ENCODE results near the gene FTMT.

FTMT gene

DNA sequence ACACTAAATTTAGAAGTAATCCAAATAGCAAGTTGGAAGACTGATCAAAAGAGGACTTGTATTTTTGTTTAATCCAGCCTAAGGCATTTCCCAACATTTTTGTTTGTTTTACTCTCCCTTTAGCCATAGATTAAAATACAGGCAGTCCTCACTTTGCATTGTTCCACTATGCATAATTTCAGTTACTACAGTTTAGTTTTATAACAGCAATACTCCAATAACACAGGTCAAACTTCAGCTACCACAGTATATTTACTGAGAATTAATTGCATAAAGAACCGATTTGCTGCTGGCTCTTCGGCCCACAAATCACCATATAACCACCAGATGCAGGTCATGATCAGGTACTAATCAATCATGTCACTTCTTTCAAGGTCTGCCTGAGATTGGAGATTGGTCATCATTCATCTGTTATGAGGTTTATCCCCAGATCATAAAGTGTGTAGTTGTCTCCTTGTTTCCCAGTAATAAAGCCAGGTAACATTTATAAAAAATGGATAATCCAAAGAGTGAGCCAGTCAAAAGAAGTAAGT, 12.1 kb downstream of the FTMT start:
- Histone ChIP-seq H3K9me2 (replicated peaks; ENCODE audit: control insufficient read depth, low read length) (no peaks in the 10 kb centered on the region), H3K27ac (ENCODE audit: low read depth, low read length) (no peak overlapping the region), H3F3A (ENCODE audit: control insufficient read depth, insufficient read depth) (no peaks in the 10 kb centered on the region), H4K20me1 (ENCODE audit: control insufficient read depth, insufficient read depth, low read depth, low read length) (no peaks in the 10 kb centered on the region), H3K36me3 (ENCODE audit: control insufficient read depth, low read length) (no peaks in the 10 kb centered on the region), H3K4me2 (ENCODE audit: low read length) (no peak overlapping the region), H3K4me1 (ENCODE audit: control insufficient read depth, low read length) (no peaks in the 10 kb centered on the region), H3K79me2 (ENCODE audit: control insufficient read depth, low read length) (no peaks in the 10 kb centered on the region), H3K27me3 (ENCODE audit: control insufficient read depth, low read length) (no peaks in the 10 kb centered on the region), H3K9me3 (ENCODE audit: control insufficient read depth, insufficient read depth, low read length) (no peaks in the 10 kb centered on the region), H3K4me3 (ENCODE audit: low read length) (no peak overlapping the region)
- TF ChIP-seq, protein P1, sequence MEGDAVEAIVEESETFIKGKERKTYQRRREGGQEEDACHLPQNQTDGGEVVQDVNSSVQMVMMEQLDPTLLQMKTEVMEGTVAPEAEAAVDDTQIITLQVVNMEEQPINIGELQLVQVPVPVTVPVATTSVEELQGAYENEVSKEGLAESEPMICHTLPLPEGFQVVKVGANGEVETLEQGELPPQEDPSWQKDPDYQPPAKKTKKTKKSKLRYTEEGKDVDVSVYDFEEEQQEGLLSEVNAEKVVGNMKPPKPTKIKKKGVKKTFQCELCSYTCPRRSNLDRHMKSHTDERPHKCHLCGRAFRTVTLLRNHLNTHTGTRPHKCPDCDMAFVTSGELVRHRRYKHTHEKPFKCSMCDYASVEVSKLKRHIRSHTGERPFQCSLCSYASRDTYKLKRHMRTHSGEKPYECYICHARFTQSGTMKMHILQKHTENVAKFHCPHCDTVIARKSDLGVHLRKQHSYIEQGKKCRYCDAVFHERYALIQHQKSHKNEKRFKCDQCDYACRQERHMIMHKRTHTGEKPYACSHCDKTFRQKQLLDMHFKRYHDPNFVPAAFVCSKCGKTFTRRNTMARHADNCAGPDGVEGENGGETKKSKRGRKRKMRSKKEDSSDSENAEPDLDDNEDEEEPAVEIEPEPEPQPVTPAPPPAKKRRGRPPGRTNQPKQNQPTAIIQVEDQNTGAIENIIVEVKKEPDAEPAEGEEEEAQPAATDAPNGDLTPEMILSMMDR (IDR thresholded peaks at IDR 0.05; ENCODE audit: low read depth, low read length, poor library complexity, severe bottlenecking), result no peak
- TF ChIP-seq EZH2phosphoT487 (IDR thresholded peaks at IDR 0.05; ENCODE audit: borderline replicate concordance, low read length), result no peak

DNA sequence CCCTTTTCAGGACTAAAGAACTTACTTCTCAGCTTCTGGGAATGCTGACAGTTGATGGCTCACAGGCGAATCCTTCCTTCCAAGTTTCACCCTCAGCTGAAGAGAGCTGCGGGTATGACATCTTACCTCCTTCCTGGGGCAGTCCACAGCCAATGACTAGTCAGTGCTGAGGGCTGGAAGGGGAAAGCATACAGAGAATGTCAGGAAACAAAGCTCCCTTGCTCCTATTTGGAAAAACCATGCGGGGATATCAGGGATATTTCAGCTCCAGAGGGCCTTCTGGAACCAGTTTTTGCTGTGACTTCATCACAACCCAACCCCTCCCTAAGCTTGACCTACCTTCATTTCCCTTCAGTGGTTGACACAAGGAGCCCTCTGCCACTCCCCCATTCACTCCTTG, 15.7 kb downstream of the FTMT start:
- Histone ChIP-seq H3K4me3 (ENCODE audit: low read length) (no peak overlapping the region), H3K27ac (ENCODE audit: low read depth, low read length) (no peak overlapping the region), H3K9me2 (replicated peaks; ENCODE audit: control insufficient read depth, low read length) (no peaks in the 10 kb centered on the region), H3K4me1 (ENCODE audit: control insufficient read depth, low read length) (no peaks in the 10 kb centered on the region), H3F3A (ENCODE audit: control insufficient read depth, insufficient read depth) (no peaks in the 10 kb centered on the region), H3K79me2 (ENCODE audit: control insufficient read depth, low read length) (no peaks in the 10 kb centered on the region), H3K9me3 (ENCODE audit: control insufficient read depth, insufficient read depth, low read length) (no peaks in the 10 kb centered on the region), H3K27me3 (ENCODE audit: control insufficient read depth, low read length) (no peaks in the 10 kb centered on the region), H4K20me1 (ENCODE audit: control insufficient read depth, insufficient read depth, low read depth, low read length) (no peaks in the 10 kb centered on the region), H3K4me2 (ENCODE audit: low read length) (no peak overlapping the region), H3K36me3 (ENCODE audit: control insufficient read depth, low read length) (no peaks in the 10 kb centered on the region)
- TF ChIP-seq, protein P1 (IDR thresholded peaks at IDR 0.05; ENCODE audit: low read depth, low read length, poor library complexity, severe bottlenecking), result no peak

DNA sequence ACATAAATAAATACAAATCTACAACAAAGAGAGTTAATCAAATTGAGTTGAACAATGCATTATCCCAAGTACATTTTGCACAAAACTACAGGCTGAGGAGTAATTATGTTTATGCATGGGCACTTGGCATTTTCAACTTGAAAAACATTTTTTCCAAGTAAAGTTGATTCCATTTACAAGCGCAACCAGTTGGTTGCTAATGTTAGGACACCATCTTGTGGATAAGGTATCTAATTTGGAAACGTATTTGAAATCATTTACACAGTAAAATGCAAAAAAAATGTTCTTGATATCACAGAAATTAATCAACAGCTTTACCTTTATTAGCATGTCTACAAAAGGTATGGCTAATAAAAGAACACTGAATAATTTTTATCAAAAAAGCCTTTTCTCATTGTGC, 18.8 kb downstream of the FTMT start:
- Histone ChIP-seq H3K36me3 (ENCODE audit: control insufficient read depth, low read length) (no peaks in the 10 kb centered on the region), H3K27ac (ENCODE audit: low read depth, low read length) (no peak overlapping the region), H3K27me3 (ENCODE audit: control insufficient read depth, low read length) (no peaks in the 10 kb centered on the region), H3K9me2 (replicated peaks; ENCODE audit: control insufficient read depth, low read length) (no peaks in the 10 kb centered on the region), H3F3A (ENCODE audit: control insufficient read depth, insufficient read depth) (no peaks in the 10 kb centered on the region), H3K4me2 (ENCODE audit: low read length) (no peak overlapping the region), H3K9me3 (ENCODE audit: control insufficient read depth, insufficient read depth, low read length) (no peaks in the 10 kb centered on the region), H3K4me1 (ENCODE audit: control insufficient read depth, low read length) (no peaks in the 10 kb centered on the region), H3K79me2 (ENCODE audit: control insufficient read depth, low read length) (no peaks in the 10 kb centered on the region), H4K20me1 (ENCODE audit: control insufficient read depth, insufficient read depth, low read depth, low read length) (no peaks in the 10 kb centered on the region), H3K4me3 (ENCODE audit: low read length) (no peak overlapping the region)
- TF ChIP-seq, protein P1 (IDR thresholded peaks at IDR 0.05; ENCODE audit: low read depth, low read length, poor library complexity, severe bottlenecking), result no peak
- TF ChIP-seq EZH2phosphoT487 (IDR thresholded peaks at IDR 0.05; ENCODE audit: borderline replicate concordance, low read length), result no peak

DNA sequence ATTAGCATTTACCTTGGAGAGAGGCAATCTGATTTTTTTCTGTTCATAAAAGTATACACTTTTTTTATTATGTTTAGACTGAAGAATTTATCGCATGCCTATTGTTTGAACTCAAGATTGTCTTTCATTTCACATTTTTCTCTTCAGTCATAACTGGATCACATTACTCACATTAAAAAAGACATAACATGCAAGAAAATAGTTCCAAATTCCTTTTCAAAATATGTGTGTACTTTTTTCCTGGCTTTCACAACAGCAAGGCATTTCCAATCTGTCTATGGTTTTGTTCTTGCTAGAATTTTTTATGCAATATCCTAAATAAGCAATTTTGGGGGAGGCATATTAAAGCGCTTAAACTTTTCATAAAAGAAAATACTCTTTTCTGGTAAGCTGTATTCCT, 21.2 kb downstream of the FTMT start:
- no peaks in the 10 kb centered on the region for H3K36me3 ChIP-seq (ENCODE audit: control insufficient read depth, low read length)
- no peaks in the 10 kb centered on the region for H3K9me3 ChIP-seq (ENCODE audit: control insufficient read depth, insufficient read depth, low read length)

More for the DNA sequence above, 21.2 kb downstream of the FTMT start:
- TF ChIP-seq, protein P1 (IDR thresholded peaks at IDR 0.05; ENCODE audit: low read depth, low read length, poor library complexity, severe bottlenecking), result no peak
- TF ChIP-seq EZH2phosphoT487 (IDR thresholded peaks at IDR 0.05; ENCODE audit: borderline replicate concordance, low read length), result no peak
- H3F3A ChIP-seq (ENCODE audit: control insufficient read depth, insufficient read depth), result no peaks in the 10 kb centered on the region
- H3K4me3 ChIP-seq (ENCODE audit: low read length), result no peak overlapping the region
- no peaks in the 10 kb centered on the region for H3K9me2 ChIP-seq (replicated peaks; ENCODE audit: control insufficient read depth, low read length)
- H3K27me3 ChIP-seq (ENCODE audit: control insufficient read depth, low read length), result no peaks in the 10 kb centered on the region
- no peaks in the 10 kb centered on the region for H3K4me1 ChIP-seq (ENCODE audit: control insufficient read depth, low read length)
- H4K20me1 ChIP-seq (ENCODE audit: control insufficient read depth, insufficient read depth, low read depth, low read length), result no peaks in the 10 kb centered on the region
- H3K4me2 ChIP-seq (ENCODE audit: low read length), result no peak overlapping the region
- H3K27ac ChIP-seq (ENCODE audit: low read depth, low read length), result no peak overlapping the region
- no peaks in the 10 kb centered on the region for H3K79me2 ChIP-seq (ENCODE audit: control insufficient read depth, low read length)
